SJCRH30 (cell line): Measurements from ENCODE around the gene RIPK3. TPM values are rescaled to one million over a fixed set of nuclear protein-coding genes. Genes with fewer than 3 reads are reported as not detected.

ENCODE experiments used
- DNase-seq, 2 experiments: peaks; one replicate each; pipeline ENCODE4 v3.0.0-alpha.2; 2015 to 2020
- H3K27ac ChIP-seq: fragments of 250-450 bp; sonication (Bioruptor Pico); 2 replicates; pipeline ENCODE4 v1.5.1; 2020; ENCODE audit warnings: mild to moderate bottlenecking, moderate library complexity
- H3K27me3 ChIP-seq: fragments of 250-450 bp; sonication (Bioruptor Pico); 2 replicates; pipeline ENCODE4 v1.5.1; 2020; ENCODE audit warnings: mild to moderate bottlenecking, moderate library complexity
- H3K36me3 ChIP-seq: fragments of 250-450 bp; sonication (Bioruptor Pico); 2 replicates; pipeline ENCODE4 v1.5.1; 2020; ENCODE audit warnings: mild to moderate bottlenecking, moderate library complexity
- H3K4me1 ChIP-seq: fragments of 250-450 bp; sonication (Bioruptor Pico); 2 replicates; pipeline ENCODE4 v1.5.1; 2020; ENCODE audit warnings: mild to moderate bottlenecking, moderate library complexity
- H3K4me3 ChIP-seq: fragments of 250-450 bp; sonication (Bioruptor Pico); 2 replicates; pipeline ENCODE4 v1.5.1; 2020; ENCODE audit warnings: mild to moderate bottlenecking, moderate library complexity
- H3K9me3 ChIP-seq: fragments of 250-450 bp; sonication (Bioruptor Pico); replicated peaks from 2 replicates; pipeline ENCODE4 v1.5.1; 2020; ENCODE audit warnings: mild to moderate bottlenecking, moderate library complexity
- total RNA-seq: library from RNA; depleted of rRNA; stranded (reverse); fragments of >200 nt; shearing (Covaris generic); gene quantifications from 2 replicates; pipeline ENCODE4 v1.2.3, GENCODE V29; 2014

Gene RIPK3
- total RNA-seq, 1 experiment from 2014 or later = not detected

DNA sequence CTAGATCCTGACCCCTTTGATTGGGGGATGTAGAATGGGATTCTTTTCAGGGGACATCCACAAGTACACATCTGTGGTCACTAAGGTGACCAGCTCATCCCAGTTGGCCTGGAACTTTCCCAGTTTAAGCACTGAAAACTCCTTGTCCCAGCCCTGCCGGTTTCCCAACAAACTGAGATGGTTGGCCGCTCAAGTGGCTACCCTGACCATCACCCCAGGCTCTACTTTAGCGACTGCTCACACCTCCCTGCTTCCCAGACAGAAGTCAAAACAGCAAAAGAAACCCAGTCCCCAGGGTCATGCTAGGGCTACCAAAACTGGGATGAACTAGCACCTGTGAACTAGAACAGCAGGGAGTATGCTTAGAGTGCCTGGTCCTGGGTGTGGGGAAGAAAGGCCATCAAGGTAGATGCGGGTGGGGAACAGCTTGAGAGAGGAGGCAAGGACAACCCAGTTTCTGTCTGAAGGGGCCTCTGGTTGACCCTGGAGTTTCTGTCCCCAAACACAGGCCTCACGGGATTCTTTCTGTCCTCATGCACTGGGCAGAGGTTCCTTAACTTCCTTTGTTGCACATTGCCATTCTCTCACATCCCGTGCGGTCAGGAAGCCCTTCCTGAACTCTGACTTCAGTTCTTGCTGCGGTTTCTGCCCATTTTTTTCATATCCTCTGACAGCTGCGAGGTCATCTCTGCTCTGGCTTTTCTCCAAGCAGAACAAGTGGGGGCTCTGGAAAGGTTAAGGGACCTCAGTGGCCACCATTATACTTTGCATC, 26.9 kb downstream of the RIPK3 start:
- H3K4me3 ChIP-seq = no peak overlapping the region
- no peak overlapping the region for H3K27ac ChIP-seq
- H3K27me3 ChIP-seq = no peaks in the 10 kb centered on the region
- peaks cover 13% of the 10 kb centered on the region for H3K36me3 ChIP-seq
- peak; percentile 21 to 38 for DNase-seq
- no peaks in the 10 kb centered on the region for H3K9me3 ChIP-seq
- H3K4me1 ChIP-seq = no peaks in the 10 kb centered on the region

DNA sequence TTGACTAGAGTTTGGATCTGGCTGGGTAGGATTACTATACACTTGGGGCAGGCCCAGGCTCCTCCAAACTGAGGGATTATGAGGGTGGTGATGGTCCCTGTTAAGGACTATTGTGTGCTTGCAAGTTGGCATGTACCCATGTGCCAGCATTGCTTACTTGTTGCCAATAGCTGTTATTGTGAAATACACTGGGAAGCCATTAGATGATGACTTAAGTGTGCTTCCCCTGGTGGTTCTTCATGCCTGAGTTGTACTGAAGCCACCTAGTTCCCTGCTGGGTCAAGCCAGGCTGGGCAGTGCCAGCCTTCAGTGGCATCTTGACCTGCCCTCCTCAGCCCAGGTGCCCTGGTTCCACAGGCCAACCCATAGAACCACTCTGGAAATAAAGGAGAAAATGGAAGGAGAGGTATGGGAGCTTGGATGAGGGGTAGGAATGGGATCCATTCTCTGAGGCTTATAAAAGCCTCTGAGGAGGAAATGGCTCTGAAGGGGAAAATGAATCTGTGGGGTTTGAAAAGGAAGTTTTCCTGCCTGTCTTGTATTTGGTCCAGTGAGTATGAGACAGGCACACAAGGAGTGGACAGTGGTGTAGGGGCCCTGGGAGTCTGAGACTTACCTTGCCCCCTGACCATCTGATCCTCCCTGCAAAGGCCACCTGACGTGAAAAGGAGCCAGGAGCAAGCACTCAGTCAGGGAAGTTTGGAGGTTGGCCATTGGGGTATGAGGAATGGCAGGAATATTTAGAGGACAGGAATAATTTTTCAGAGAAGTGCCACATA, 27.8 kb downstream of the RIPK3 start:
- Histone ChIP-seq H3K36me3 (peaks cover 13% of the 10 kb centered on the region), H3K27me3 (no peaks in the 10 kb centered on the region), H3K4me1 (no peaks in the 10 kb centered on the region), H3K4me3 (no peak overlapping the region), H3K9me3 (no peaks in the 10 kb centered on the region), H3K27ac (no peak overlapping the region)
- DNase-seq = no peak

GRCh38 chr14:24310646-24311604, 28.9 kb downstream of the RIPK3 start, which contains the start of gene LTB4R:
Gene LTB4R, plus strand, starts transcription at chr14:24311502. Its CDS starts 4,150 bp downstream, at chr14:24315652.
- H3K9me3 ChIP-seq = no peaks in the 10 kb centered on the region
- no peaks in the 10 kb centered on the region for H3K27me3 ChIP-seq
- H3K4me1 ChIP-seq = no peaks in the 10 kb centered on the region
- H3K36me3 ChIP-seq = peaks cover 17% of the 10 kb centered on the region
- no peak within 1 kb of the TSS for H3K27ac ChIP-seq
- DNase-seq = no peak
- no peak within 1 kb of the TSS for H3K4me3 ChIP-seq

GRCh38 chr14:24310265-24310645, 29.5 kb downstream of the RIPK3 start:
- no peak overlapping the region for H3K27ac ChIP-seq
- DNase-seq = no peak
- H3K27me3 ChIP-seq = no peaks in the 10 kb centered on the region
- H3K4me3 ChIP-seq = no peak overlapping the region
- peaks cover 24% of the 10 kb centered on the region for H3K36me3 ChIP-seq
- no peaks in the 10 kb centered on the region for H3K9me3 ChIP-seq
- H3K4me1 ChIP-seq = no peaks in the 10 kb centered on the region

DNA sequence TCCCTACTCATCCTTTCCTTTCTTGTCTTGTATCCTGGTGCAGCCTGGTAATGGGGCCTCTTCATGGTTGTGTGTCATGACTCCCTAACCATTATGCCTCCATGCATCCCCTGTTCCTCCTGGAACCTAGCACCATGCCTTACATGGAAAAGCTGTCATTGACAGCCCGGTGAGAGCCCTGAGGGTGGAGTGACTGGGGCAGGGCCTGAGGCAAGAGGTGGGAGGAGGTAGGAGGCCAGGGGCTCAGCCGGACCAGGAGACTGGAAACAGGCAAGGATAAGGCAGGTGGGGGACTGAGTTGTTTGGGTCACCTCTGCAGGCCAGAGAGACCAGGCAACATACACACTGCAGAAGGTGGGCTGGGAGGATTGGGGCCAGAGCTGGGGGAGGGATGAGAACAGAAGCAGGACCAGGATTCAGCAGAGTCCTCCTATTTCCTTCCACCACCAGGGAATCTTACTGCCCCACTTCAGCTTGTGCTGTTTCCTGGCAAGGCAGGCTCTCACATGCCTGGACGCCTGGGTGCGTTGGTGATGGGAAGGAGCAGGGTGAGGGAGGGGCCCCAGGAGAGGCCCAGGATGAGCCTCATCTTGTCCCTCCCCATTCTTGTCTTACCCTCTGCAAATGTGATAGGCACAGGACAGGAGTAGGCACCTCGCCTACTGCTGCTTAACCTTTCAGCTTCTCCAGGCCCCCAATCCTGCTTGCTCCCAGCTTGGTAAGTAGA, 30.1 kb downstream of the RIPK3 start, which contains the start of gene LTB4R2:
Gene LTB4R2 (plus strand): TSS at position 603 of the 727 bp plus-strand sequence. CDS start 525 bp downstream, outside the sequence.
- Histone ChIP-seq H3K9me3 (no peaks in the 10 kb centered on the region), H3K27ac (no peak within 1 kb of the TSS), H3K27me3 (no peaks in the 10 kb centered on the region), H3K36me3 (peaks cover 28% of the 10 kb centered on the region), H3K4me1 (no peaks in the 10 kb centered on the region), H3K4me3 (no peak within 1 kb of the TSS)
- DNase-seq = no peak

DNA sequence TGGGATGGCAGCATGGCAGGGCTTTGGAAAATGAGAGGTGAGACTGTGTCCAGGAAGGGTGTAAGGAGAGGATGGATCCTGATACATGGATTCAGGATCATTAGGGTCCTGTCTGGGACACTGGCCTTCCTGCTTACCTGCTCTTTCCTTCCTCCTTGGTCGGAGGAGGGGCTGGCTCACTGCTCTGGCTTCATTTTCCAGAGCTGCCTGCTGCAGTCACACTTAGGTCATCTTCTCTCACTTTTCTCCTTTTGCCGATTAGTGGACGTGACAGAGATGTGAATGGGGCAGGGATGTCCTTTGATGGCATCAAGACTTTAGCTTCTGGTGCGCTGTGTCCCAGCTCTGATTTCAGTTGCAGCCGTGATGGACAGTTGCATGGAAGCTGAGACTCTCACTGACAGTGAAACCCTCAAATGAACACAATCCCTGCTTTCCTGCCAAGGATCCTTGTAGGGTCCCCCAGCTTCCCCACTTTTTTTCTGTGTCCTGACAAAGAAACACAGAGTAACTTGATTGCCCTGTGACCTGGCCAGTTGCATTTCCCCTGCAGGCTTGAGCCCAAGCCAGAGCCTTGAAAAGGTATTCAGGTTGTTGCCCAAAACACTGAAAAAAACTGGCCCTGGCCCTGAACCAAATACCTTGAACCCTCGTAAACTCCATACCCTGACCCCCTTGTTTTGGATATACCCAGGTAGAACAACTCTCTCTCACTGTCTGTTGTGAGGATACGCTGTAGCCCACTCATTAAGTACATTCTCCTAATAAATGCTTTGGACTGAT, 31.3 kb downstream of the RIPK3 start:
- H3K36me3 ChIP-seq = peaks cover 37% of the 10 kb centered on the region
- DNase-seq = no peak
- H3K9me3 ChIP-seq = no peaks in the 10 kb centered on the region
- H3K27me3 ChIP-seq = no peaks in the 10 kb centered on the region
- no peak overlapping the region for H3K4me3 ChIP-seq
- H3K4me1 ChIP-seq = no peaks in the 10 kb centered on the region
- no peak overlapping the region for H3K27ac ChIP-seq

DNA sequence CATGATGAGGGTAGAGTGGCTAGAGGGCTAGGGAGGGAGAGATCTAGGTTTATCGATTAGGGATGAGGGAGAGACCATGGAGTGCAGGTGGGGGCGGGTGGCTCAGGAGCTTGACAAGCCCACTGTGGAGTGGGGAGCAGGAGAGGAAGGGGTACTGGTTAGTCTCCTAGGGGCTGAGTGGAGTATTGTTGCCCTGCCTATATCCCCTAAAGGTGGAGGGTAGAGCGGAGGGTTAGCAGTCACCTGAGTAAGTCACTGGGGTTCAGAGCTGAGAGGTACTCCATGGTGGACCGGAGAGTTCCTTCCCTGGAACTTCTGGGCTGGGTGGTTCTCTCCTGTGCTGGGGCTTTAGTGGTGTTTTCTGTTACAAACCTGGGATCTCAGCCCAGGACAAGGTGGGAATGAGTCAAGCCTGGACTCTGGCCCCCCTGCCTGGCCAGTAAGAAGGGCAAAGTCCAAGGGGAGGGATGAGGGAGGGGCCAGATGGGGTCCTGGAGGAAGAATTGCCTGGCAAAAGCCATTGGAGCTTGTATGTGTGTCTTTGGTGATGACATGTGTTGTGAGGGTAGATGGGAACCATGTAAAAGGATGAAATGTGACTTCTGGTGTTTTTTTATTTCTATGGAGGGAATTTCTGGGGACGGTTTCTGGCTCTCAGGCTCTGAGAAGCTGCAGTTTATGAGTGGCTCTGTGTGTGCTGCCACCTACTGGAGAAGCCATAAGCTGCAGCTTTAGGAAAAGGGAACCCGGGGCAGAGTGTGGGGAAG, 32.0 kb downstream of the RIPK3 start, which contains the start of gene CIDEB:
Gene CIDEB (minus strand): TSS at position 403 of the 767 bp plus-strand sequence. CDS start 119 bp downstream, at position 284.
- no peaks in the 10 kb centered on the region for H3K4me1 ChIP-seq
- peak; percentile 57 to 80 for DNase-seq
- peaks cover 39% of the 10 kb centered on the region for H3K36me3 ChIP-seq
- no peaks in the 10 kb centered on the region for H3K9me3 ChIP-seq
- H3K27ac ChIP-seq = no peak within 1 kb of the TSS
- H3K27me3 ChIP-seq = no peaks in the 10 kb centered on the region
- no peak within 1 kb of the TSS for H3K4me3 ChIP-seq

GRCh38 chr14:24307156-24307574, 32.6 kb downstream of the RIPK3 start:
- DNase-seq = no peak
- H3K4me3 ChIP-seq = no peak overlapping the region
- no peaks in the 10 kb centered on the region for H3K27me3 ChIP-seq
- H3K36me3 ChIP-seq = peaks cover 45% of the 10 kb centered on the region
- no peaks in the 10 kb centered on the region for H3K9me3 ChIP-seq
- H3K27ac ChIP-seq = no peak overlapping the region
- no peaks in the 10 kb centered on the region for H3K4me1 ChIP-seq

DNA sequence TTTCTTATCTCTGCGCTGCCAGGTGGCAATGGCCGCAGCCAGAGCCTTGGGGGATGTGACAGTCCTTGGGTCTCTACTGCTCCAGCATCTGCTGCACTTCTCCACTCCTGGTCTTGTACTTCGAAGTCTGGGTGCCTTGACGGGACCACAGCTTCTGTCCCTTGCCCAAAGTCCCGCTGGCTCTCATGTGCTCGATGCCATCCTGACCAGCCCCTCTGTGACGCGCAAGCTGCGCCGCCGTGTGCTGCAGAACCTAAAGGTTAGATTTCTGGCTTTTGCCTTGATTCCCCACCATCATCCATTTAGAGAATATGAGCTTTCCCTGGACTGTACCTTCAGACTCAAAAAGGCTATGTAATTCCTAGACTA, 35.8 kb downstream of the RIPK3 start:
- Histone ChIP-seq H3K9me3 (no peaks in the 10 kb centered on the region), H3K4me1 (no peaks in the 10 kb centered on the region), H3K4me3 (no peak overlapping the region), H3K27me3 (no peaks in the 10 kb centered on the region), H3K36me3 (peaks cover 41% of the 10 kb centered on the region), H3K27ac (no peak overlapping the region)
- no peak for DNase-seq

GRCh38 chr14:24300326-24300980, 39.3 kb downstream of the RIPK3 start:
- Histone ChIP-seq H3K4me1 (no peaks in the 10 kb centered on the region), H3K36me3 (peaks cover 25% of the 10 kb centered on the region), H3K9me3 (no peaks in the 10 kb centered on the region), H3K27ac (peak overlapping the region; percentile 64; the same call in 1 of the 2 replicates), H3K27me3 (no peaks in the 10 kb centered on the region), H3K4me3 (peak overlapping the region; percentile 66)
- no peak for DNase-seq

DNA sequence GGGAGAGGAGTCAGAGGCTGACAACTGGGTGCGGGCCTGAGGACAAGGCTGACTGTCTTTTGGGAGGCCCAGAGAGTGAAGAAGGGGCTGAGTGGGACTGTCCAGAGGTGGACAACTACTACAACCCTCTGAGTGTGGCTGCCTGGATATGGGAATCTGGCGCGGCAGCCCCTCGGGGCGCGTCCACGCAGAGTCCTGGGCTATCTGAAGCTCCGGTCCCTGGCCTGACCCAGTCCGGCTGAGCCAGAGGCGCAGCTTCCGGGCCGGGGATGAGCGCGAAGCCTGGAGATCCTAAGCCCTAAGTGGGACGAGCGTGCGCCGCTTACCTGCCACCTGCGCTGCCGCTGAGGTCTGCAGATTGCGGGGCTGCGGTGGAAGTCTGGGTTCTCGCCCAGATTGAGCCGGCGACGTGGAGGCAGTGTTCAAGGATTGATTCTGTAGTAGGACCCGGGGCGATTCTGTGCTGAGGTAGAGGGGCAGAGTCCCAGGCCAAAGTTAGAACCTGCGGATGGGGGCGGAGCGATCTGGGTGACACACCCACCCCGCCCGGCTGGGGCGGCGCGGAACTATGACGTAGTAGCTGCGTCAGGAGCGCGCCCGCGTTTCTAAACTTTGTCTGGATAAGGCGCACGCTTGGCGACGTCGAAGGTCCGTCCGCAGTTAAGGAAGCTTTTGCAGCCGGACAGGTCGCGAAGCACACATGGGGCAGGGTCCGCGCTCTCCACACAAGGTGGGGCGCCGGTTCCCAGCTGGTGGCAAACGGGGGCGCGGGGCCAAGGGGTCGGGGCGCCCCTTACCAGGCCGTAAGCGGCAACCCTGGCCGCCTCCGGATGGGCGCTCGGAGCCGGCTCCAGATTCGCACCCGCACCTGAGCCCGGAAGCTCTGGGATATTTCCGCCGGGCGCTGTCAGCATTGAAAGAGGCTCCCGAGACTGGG, 40.3 kb downstream of the RIPK3 start, which contains the start of the genes DHRS1 and NOP9:
Gene DHRS1 (minus strand): TSS at position 526 of the 937 bp plus-strand sequence. CDS start 674 bp downstream, outside the sequence.
Gene NOP9 (plus strand): TSS at position 596 of the 937 bp plus-strand sequence. CDS start 105 bp downstream, at position 701.
- H3K4me3 ChIP-seq = peak within 1 kb of the TSS; percentile 66
- peaks cover 18% of the 10 kb centered on the region for H3K36me3 ChIP-seq
- no peaks in the 10 kb centered on the region for H3K9me3 ChIP-seq
- DNase-seq = peak; percentile 85 to 91
- H3K27ac ChIP-seq = peak within 1 kb of the TSS; percentile 64
- no peaks in the 10 kb centered on the region for H3K27me3 ChIP-seq
- no peaks in the 10 kb centered on the region for H3K4me1 ChIP-seq
